HEK293 (cell line): ENCODE data around the gene PTPMT1.
A peak's percentile ranks its signal among the peaks of the same experiment; 100 is the strongest.

Experiments
- FEZF1 ChIP-seq: fragments of 450-650 bp; formaldehyde crosslinking; IDR thresholded peaks from 2 replicates; pipeline ENCODE4 v1.5.1; 2016; ENCODE audit warnings: missing biosample characterization, missing genetic modification characterization
- KLF10 ChIP-seq: fragments of 450-650 bp; IDR thresholded peaks from 2 replicates; pipeline ENCODE4 v1.5.1; 2018; ENCODE audit warnings: missing biosample characterization, mild to moderate bottlenecking, missing genetic modification characterization
- PBX3 ChIP-seq: sonication (generic); formaldehyde crosslinking; IDR thresholded peaks from 2 replicates; pipeline ENCODE4 v1.8.1; 2022; ENCODE audit warnings: mild to moderate bottlenecking, moderate library complexity, missing genetic modification reagents
- PRDM4 ChIP-seq: fragments of 450-650 bp; formaldehyde crosslinking; IDR thresholded peaks from 2 replicates; pipeline ENCODE4 v1.5.1; 2017; ENCODE audit warnings: missing biosample characterization, missing genetic modification characterization
- SP7 ChIP-seq: fragments of 450-650 bp; formaldehyde crosslinking; IDR thresholded peaks from 2 replicates; pipeline ENCODE4 v1.5.1; 2016; ENCODE audit warnings: missing biosample characterization, missing genetic modification characterization
- WT1 ChIP-seq: fragments of 450-650 bp; formaldehyde crosslinking; IDR thresholded peaks from 2 replicates; pipeline ENCODE4 v1.5.1; 2016; ENCODE audit warnings: missing biosample characterization, missing genetic modification characterization
- ZBTB44 ChIP-seq: fragments of 450-650 bp; IDR thresholded peaks from 2 replicates; pipeline ENCODE4 v1.5.1; 2018; ENCODE audit warnings: missing biosample characterization, mild to moderate bottlenecking, missing genetic modification characterization
- ZEB2 ChIP-seq: fragments of 450-650 bp; formaldehyde crosslinking; IDR thresholded peaks from 2 replicates; pipeline ENCODE4 v1.5.1; 2016; ENCODE audit warnings: missing biosample characterization, missing genetic modification characterization
- ZIC2 ChIP-seq: fragments of 450-650 bp; formaldehyde crosslinking; IDR thresholded peaks from 2 replicates; pipeline ENCODE4 v1.5.1; 2016; ENCODE audit warnings: missing biosample characterization, missing genetic modification characterization
- ZNF114 ChIP-seq: fragments of 450-650 bp; formaldehyde crosslinking; IDR thresholded peaks from 2 replicates; pipeline ENCODE4 v1.5.0; 2017; ENCODE audit warnings: missing biosample characterization, missing genetic modification characterization
- ZNF121 ChIP-seq: fragments of 450-650 bp; formaldehyde crosslinking; IDR thresholded peaks from 2 replicates; pipeline ENCODE4 v1.5.1; 2016; ENCODE audit warnings: missing biosample characterization, missing genetic modification characterization
- ZNF146 ChIP-seq: fragments of 450-650 bp; formaldehyde crosslinking; IDR thresholded peaks from 2 replicates; pipeline ENCODE4 v1.5.1; 2016; ENCODE audit warnings: missing biosample characterization, missing genetic modification characterization
- ZNF155 ChIP-seq: fragments of 450-650 bp; formaldehyde crosslinking; IDR thresholded peaks from 2 replicates; pipeline ENCODE4 v1.5.1; 2016; ENCODE audit warnings: missing biosample characterization, missing genetic modification characterization
- ZNF24 ChIP-seq: fragments of 450-650 bp; formaldehyde crosslinking; IDR thresholded peaks from 2 replicates; pipeline ENCODE4 v1.5.1; 2016; ENCODE audit warnings: missing biosample characterization, missing genetic modification characterization
- ZNF280C ChIP-seq: fragments of 450-650 bp; formaldehyde crosslinking; IDR thresholded peaks from 2 replicates; pipeline ENCODE4 v1.5.1; 2016; ENCODE audit warnings: missing biosample characterization, missing genetic modification characterization
- ZNF341 ChIP-seq: fragments of 450-650 bp; formaldehyde crosslinking; IDR thresholded peaks from 2 replicates; pipeline ENCODE4; 2016; ENCODE audit warnings: low read depth, missing biosample characterization, missing genetic modification characterization
- ZNF354C ChIP-seq: fragments of 450-650 bp; formaldehyde crosslinking; IDR thresholded peaks from 2 replicates; pipeline ENCODE4 v1.5.1; 2016; ENCODE audit warnings: missing biosample characterization, missing genetic modification characterization, low read depth, borderline replicate concordance
- ZNF544 ChIP-seq: fragments of 450-650 bp; formaldehyde crosslinking; IDR thresholded peaks from 2 replicates; pipeline ENCODE4 v1.5.0; 2017; ENCODE audit warnings: missing biosample characterization, missing genetic modification characterization
- ZNF561 ChIP-seq: fragments of 450-650 bp; IDR thresholded peaks from 2 replicates; pipeline ENCODE4 v1.5.1; 2018; ENCODE audit warnings: missing biosample characterization, missing genetic modification characterization, borderline replicate concordance
- ZNF600 ChIP-seq: fragments of 450-650 bp; formaldehyde crosslinking; IDR thresholded peaks from 2 replicates; pipeline ENCODE4 v1.5.1; 2016; ENCODE audit warnings: missing biosample characterization, missing genetic modification characterization
- ZNF626 ChIP-seq: fragments of 450-650 bp; sonication (Bioruptor Pico); formaldehyde crosslinking; IDR thresholded peaks from 2 replicates; pipeline ENCODE4 v1.5.1; 2018; ENCODE audit warnings: missing biosample characterization, missing genetic modification characterization, inconsistent platforms
- ZNF677 ChIP-seq: fragments of 450-650 bp; IDR thresholded peaks from 2 replicates; pipeline ENCODE4 v1.5.0; 2018; ENCODE audit warnings: missing biosample characterization, mild to moderate bottlenecking, missing genetic modification characterization, moderate library complexity
- ZNF843 ChIP-seq: fragments of 450-650 bp; formaldehyde crosslinking; IDR thresholded peaks from 2 replicates; pipeline ENCODE4 v1.5.1; 2016; ENCODE audit warnings: missing biosample characterization, missing genetic modification characterization
- ZXDB ChIP-seq: fragments of 450-650 bp; formaldehyde crosslinking; IDR thresholded peaks from 2 replicates; pipeline ENCODE4 v1.5.1; 2016; ENCODE audit warnings: missing biosample characterization, missing genetic modification characterization
- TF ChIP-seq, protein P1 (sequence below): fragments of 450-650 bp; formaldehyde crosslinking; IDR thresholded peaks from 2 replicates; pipeline ENCODE4 v1.5.1; 2016; ENCODE audit warnings: missing biosample characterization, missing genetic modification characterization
- TF ChIP-seq, protein P2 (sequence below): fragments of 450-650 bp; formaldehyde crosslinking; IDR thresholded peaks from 2 replicates; pipeline ENCODE4 v1.5.0; 2017; ENCODE audit warnings: missing biosample characterization, missing genetic modification characterization, borderline replicate concordance
- TF ChIP-seq, protein P3 (sequence below): fragments of 450-650 bp; formaldehyde crosslinking; IDR thresholded peaks from 2 replicates; pipeline ENCODE4 v1.5.1; 2016; ENCODE audit warnings: missing biosample characterization, missing genetic modification characterization

PTPMT1 gene

GRCh38 chr11:47572715-47573255 lies 7.4 kb downstream of the PTPMT1 start (continued):
- TF ChIP-seq ZNF280C (tag by site-specific recombination) (no peak), ZNF24 (tag by site-specific recombination) (0 out of 2 replicates have a peak, but pooled peaks have one; percentile 23), ZNF341 (tag by site-specific recombination) (peak; percentile 94), ZNF843 (tag by site-specific recombination) (peak; percentile 32; the same call in 1 of the 2 replicates), PBX3 (CRISPR knock-in tag) (no peak), ZNF146 (no peak), ZNF544 (tag by site-specific recombination) (no peak), ZNF155 (tag by site-specific recombination) (no peak), WT1 (tag by site-specific recombination) (peak; percentile 96), ZNF121 (tag by site-specific recombination) (0 out of 2 replicates have a peak, but pooled peaks have one; percentile 26), ZBTB44 (tag by site-specific recombination) (no peak), ZNF561 (tag by site-specific recombination) (peak; percentile 61; the same call in 1 of the 2 replicates), ZNF600 (tag by site-specific recombination) (peak; percentile 72), ZXDB (peak; percentile 62; the same call in 1 of the 2 replicates), ZIC2 (no peak), ZEB2 (tag by site-specific recombination) (peak; percentile 72), FEZF1 (tag by site-specific recombination) (peak; percentile 95), ZNF114 (tag by site-specific recombination) (no peak), ZNF626 (no peak), SP7 (tag by site-specific recombination) (peak; percentile 68), PRDM4 (tag by site-specific recombination) (no peak), KLF10 (no peak), ZNF354C (tag by site-specific recombination) (no peak), ZNF677 (tag by site-specific recombination) (no peak)
- TF ChIP-seq, protein P1, sequence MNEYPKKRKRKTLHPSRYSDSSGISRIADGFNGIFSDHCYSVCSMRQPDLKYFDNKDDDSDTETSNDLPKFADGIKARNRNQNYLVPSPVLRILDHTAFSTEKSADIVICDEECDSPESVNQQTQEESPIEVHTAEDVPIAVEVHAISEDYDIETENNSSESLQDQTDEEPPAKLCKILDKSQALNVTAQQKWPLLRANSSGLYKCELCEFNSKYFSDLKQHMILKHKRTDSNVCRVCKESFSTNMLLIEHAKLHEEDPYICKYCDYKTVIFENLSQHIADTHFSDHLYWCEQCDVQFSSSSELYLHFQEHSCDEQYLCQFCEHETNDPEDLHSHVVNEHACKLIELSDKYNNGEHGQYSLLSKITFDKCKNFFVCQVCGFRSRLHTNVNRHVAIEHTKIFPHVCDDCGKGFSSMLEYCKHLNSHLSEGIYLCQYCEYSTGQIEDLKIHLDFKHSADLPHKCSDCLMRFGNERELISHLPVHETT (tag by site-specific recombination) = no peak
- TF ChIP-seq, protein P2, sequence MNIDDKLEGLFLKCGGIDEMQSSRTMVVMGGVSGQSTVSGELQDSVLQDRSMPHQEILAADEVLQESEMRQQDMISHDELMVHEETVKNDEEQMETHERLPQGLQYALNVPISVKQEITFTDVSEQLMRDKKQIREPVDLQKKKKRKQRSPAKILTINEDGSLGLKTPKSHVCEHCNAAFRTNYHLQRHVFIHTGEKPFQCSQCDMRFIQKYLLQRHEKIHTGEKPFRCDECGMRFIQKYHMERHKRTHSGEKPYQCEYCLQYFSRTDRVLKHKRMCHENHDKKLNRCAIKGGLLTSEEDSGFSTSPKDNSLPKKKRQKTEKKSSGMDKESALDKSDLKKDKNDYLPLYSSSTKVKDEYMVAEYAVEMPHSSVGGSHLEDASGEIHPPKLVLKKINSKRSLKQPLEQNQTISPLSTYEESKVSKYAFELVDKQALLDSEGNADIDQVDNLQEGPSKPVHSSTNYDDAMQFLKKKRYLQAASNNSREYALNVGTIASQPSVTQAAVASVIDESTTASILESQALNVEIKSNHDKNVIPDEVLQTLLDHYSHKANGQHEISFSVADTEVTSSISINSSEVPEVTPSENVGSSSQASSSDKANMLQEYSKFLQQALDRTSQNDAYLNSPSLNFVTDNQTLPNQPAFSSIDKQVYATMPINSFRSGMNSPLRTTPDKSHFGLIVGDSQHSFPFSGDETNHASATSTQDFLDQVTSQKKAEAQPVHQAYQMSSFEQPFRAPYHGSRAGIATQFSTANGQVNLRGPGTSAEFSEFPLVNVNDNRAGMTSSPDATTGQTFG (tag by site-specific recombination) = no peak
- TF ChIP-seq, protein P3, sequence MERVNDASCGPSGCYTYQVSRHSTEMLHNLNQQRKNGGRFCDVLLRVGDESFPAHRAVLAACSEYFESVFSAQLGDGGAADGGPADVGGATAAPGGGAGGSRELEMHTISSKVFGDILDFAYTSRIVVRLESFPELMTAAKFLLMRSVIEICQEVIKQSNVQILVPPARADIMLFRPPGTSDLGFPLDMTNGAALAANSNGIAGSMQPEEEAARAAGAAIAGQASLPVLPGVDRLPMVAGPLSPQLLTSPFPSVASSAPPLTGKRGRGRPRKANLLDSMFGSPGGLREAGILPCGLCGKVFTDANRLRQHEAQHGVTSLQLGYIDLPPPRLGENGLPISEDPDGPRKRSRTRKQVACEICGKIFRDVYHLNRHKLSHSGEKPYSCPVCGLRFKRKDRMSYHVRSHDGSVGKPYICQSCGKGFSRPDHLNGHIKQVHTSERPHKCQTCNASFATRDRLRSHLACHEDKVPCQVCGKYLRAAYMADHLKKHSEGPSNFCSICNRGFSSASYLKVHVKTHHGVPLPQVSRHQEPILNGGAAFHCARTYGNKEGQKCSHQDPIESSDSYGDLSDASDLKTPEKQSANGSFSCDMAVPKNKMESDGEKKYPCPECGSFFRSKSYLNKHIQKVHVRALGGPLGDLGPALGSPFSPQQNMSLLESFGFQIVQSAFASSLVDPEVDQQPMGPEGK (tag by site-specific recombination) = peak; percentile 68; the same call in 1 of the 2 replicates
